ENCODE measurements around the gene CDH12. TPM values are rescaled to one million over a fixed set of nuclear protein-coding genes. Genes with fewer than 3 reads are reported as not detected.
"Not testable (repeated sequence)": the region's sequence is repeated elsewhere in the genome, so short reads cannot be mapped to it uniquely, and the experiment has no call there.

The CDH12 gene
- total RNA-seq, 2 experiments from 2014 or later, result not detected

DNA sequence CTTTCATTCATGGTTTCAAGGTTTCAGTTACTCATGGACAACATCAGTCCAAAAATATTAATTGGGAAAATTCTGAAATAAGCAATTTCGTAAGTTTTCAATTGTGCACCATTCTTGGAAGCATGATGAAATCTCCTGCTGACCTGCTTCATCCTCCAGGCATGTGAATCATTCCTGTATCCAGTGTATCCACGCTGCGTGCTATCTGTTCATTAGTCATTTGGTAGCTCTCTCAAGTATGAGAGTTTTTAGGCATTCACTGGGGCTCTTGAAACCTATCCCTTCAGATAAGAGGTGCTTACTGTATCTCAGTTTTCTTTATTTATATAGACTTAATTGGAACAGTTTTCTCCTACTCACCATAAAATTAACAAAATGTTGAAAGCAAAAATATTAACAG, 293.0 kb downstream of the CDH12 start:
- H3K27me3 Mint-ChIP-seq, result no peaks in the 10 kb centered on the region
- H3K36me3 Mint-ChIP-seq, result no peaks in the 10 kb centered on the region
- H3K9me3 Mint-ChIP-seq, result peaks cover 4% of the 10 kb centered on the region
- no peaks in the 10 kb centered on the region for H3K4me1 Mint-ChIP-seq
- POLR2A ChIA-PET, result no interaction called here
- ATAC-seq (ENCODE audit: low read depth), result no peak
- H3K27ac Mint-ChIP-seq, result no peak overlapping the region
- DNase-seq, result no peak
- no peak overlapping the region for H3K4me3 Mint-ChIP-seq

- Mint-ChIP-seq H3K4me1 (no peaks in the 10 kb centered on the region), H3K9me3 (peaks cover 4% of the 10 kb centered on the region), H3K27ac (no peak overlapping the region), H3K27me3 (no peaks in the 10 kb centered on the region), H3K36me3 (no peaks in the 10 kb centered on the region), H3K4me3 (no peak overlapping the region)
- DNase-seq, result no peak
- POLR2A ChIA-PET, result no interaction called here
- ATAC-seq (ENCODE audit: low read depth), result no peak
These were observed 295.9 kb downstream of the CDH12 start for GRCh38 chr5:22557251-22557650.

DNA sequence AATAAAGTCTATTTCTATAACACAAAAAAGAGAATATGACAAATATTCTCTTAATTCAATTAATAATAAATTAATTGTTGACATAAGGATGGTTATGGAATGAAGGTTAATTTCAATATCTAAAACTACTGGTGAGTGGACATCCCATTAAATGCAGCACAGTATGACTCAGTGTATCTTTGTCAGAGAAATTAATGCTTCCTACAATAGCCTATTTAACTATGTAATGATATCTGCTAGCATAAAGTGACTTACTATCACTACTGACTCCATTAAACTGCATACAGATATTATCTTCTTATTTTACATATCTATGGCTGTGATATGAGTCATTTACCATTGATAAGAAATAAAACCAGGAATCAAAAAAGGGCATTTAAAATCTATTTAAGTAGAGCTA, 298.7 kb downstream of the CDH12 start:
- Mint-ChIP-seq H3K9me3 (peaks cover 4% of the 10 kb centered on the region), H3K4me3 (no peak overlapping the region)

DNA sequence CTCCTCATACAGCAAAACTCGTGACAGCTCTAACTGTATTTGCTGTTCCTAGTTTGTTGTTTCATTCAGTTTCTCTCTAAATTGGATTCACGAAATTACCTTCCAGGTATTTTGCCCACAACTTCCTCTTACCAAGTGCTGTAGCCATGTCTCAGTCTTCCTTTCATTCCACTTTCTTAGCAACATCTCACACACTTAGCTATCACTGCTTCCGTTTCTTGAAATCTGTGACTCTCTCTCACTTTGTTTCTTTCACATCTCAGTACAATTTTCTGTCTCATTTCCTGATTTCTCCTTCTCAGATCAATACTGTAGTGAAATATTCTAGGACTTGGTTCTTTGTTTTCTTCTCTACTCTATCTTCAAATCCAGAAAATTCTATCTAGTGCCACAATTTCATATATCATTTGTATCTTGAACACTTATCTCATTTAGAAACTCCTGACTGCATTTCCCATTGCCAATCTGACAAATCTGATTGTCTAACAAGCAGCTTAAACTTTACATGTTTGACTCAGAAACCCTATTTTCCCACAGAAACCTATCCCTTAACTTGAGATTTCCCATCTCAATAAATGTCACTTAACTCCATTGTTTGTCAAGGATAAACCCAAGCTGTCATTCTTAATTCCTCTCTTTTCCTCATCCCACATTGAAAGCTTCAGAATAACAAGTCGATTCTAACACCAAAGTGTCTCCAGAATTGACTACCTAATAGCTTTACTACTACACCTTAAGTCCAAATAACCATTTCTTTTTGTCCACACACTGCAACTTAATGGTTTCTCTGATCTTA, 303.1 kb downstream of the CDH12 start:
- no peak for DNase-seq
- Mint-ChIP-seq H3K4me3 (no peak overlapping the region), H3K9me3 (peaks cover 2% of the 10 kb centered on the region), H3K36me3 (no peaks in the 10 kb centered on the region), H3K27ac (no peak overlapping the region), H3K27me3 (no peaks in the 10 kb centered on the region), H3K4me1 (no peaks in the 10 kb centered on the region)
- POLR2A ChIA-PET, result no interaction called here
- no peak for ATAC-seq (ENCODE audit: low read depth)

More for the DNA sequence above, 298.7 kb downstream of the CDH12 start:
- ATAC-seq (ENCODE audit: low read depth), result no peak
- POLR2A ChIA-PET, result no interaction called here
- no peak for DNase-seq
- no peaks in the 10 kb centered on the region for H3K27me3 Mint-ChIP-seq
- no peak overlapping the region for H3K27ac Mint-ChIP-seq
- H3K36me3 Mint-ChIP-seq, result no peaks in the 10 kb centered on the region
- no peaks in the 10 kb centered on the region for H3K4me1 Mint-ChIP-seq

DNA sequence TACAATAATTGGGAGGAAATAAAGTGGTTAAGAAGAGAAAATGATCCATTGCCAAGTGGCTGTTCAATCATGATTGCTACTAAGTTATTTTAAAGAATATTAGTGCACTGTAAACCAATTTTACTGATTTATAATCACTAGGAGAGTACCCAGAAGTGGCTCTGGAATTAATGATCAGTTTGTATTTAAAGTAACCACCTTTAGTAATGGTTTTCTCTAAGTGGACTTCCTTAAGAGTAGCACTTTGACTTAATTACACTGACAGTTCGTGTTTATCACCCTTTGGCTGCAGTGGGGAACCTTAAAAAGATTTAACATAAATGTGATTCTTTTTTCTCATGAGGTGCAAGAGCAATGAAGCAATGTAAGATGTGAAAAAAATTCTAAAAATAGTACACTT, 310.8 kb downstream of the CDH12 start:
- Mint-ChIP-seq H3K27ac (no peak overlapping the region), H3K9me3 (peaks cover 3% of the 10 kb centered on the region), H3K36me3 (no peaks in the 10 kb centered on the region), H3K27me3 (no peaks in the 10 kb centered on the region), H3K4me1 (no peaks in the 10 kb centered on the region), H3K4me3 (no peak overlapping the region)
- no peak for DNase-seq
- ATAC-seq (ENCODE audit: low read depth), result no peak
- POLR2A ChIA-PET, result no interaction called here

- DNase-seq, result no peak
- Mint-ChIP-seq H3K27ac (no peak overlapping the region), H3K4me1 (no peaks in the 10 kb centered on the region), H3K4me3 (no peak overlapping the region), H3K36me3 (no peaks in the 10 kb centered on the region), H3K27me3 (no peaks in the 10 kb centered on the region), H3K9me3 (peaks cover 4% of the 10 kb centered on the region)
- no peak for ATAC-seq (ENCODE audit: low read depth)
- POLR2A ChIA-PET, result no interaction called here
These were observed 312.1 kb downstream of the CDH12 start for GRCh38 chr5:22541037-22541436.

- H3K9me3 Mint-ChIP-seq, result peaks cover 4% of the 10 kb centered on the region
- H3K36me3 Mint-ChIP-seq, result no peaks in the 10 kb centered on the region
- H3K27me3 Mint-ChIP-seq, result no peaks in the 10 kb centered on the region
- DNase-seq, result no peak
- POLR2A ChIA-PET, result no interaction called here
- H3K4me1 Mint-ChIP-seq, result no peaks in the 10 kb centered on the region
- no peak for ATAC-seq (ENCODE audit: low read depth)
- no peak overlapping the region for H3K4me3 Mint-ChIP-seq
- no peak overlapping the region for H3K27ac Mint-ChIP-seq
These were observed 313.4 kb downstream of the CDH12 start for GRCh38 chr5:22539762-22540161.

DNA sequence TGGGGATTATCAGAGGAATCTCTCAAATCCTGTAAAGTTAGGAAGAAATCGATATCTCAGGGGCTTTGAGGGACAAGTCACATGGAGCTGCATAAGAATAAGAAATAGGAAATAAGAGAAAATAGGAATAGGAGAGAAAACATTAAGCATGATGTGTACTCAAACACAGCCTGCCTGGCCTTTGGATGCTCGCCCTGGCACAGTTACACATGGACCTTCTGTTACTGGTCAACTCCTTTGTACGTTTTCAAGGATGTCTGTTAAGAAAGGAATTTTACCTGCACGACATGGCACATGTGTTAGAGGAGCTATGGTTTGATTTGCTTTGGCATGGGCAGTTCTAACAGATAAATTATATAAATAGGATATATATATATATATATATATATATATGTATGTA, 321.2 kb downstream of the CDH12 start:
- ATAC-seq (ENCODE audit: low read depth), result no peak

GRCh38 chr5:22521521-22521920, 331.6 kb downstream of the CDH12 start:
- Mint-ChIP-seq H3K9me3 (peaks cover 5% of the 10 kb centered on the region), H3K27me3 (no peaks in the 10 kb centered on the region), H3K27ac (no peak overlapping the region), H3K4me1 (no peaks in the 10 kb centered on the region), H3K36me3 (no peaks in the 10 kb centered on the region), H3K4me3 (no peak overlapping the region)
- no peak for ATAC-seq (ENCODE audit: low read depth)
- POLR2A ChIA-PET, result no interaction called here
- no peak for DNase-seq

More for the DNA sequence above, 321.2 kb downstream of the CDH12 start:
- peaks cover 5% of the 10 kb centered on the region for H3K9me3 Mint-ChIP-seq
- H3K36me3 Mint-ChIP-seq, result no peaks in the 10 kb centered on the region
- H3K4me3 Mint-ChIP-seq, result no peak overlapping the region
- POLR2A ChIA-PET, result no interaction called here
- H3K27me3 Mint-ChIP-seq, result no peaks in the 10 kb centered on the region
- DNase-seq, result no peak
- H3K4me1 Mint-ChIP-seq, result no peaks in the 10 kb centered on the region
- no peak overlapping the region for H3K27ac Mint-ChIP-seq

DNA sequence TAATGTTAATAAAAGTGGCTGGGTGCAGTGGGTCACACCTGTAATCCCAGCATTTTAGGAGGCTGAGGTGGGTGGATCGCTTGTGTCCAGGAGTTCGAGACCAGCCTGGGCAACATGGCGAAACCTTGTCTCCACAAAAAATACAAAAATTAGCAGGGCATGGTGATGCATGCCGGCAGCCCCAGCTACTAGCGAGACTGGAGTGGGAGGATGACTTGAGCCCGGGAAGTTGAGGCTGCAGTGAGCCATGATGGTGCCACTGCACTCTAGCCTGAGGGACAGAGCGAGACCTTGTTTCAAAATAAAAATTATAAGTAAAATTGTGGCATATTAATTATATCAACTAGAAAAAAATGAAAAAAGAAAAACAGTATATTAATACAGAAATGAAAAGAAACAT, 336.6 kb downstream of the CDH12 start:
- H3K4me1 Mint-ChIP-seq; ATAC-seq (ENCODE audit: low read depth); H3K9me3 Mint-ChIP-seq; H3K27ac Mint-ChIP-seq; H3K27me3 Mint-ChIP-seq; POLR2A ChIA-PET; DNase-seq; H3K4me3 Mint-ChIP-seq; H3K36me3 Mint-ChIP-seq: not testable (repeated sequence)

DNA sequence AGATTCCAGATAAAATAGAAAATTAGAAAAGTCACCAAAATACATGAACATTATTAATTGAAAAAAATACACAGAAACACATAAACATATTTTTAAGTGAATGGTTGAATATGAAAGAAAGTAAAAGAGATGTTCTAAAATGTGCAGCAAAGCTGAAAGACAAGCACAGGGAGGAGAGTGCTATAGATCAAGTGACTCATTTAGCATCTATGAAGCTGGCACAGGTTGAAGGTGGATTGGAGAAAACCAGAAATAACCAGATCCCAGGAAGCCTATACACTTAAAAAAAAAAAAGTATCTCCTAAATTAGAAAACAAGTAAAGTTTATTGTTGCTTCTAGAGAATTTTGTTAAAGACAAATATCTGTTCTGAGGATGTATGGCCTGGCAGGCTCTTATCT, 338.9 kb downstream of the CDH12 start:
- POLR2A ChIA-PET, result no interaction called here
- DNase-seq, result no peak
- H3K27ac Mint-ChIP-seq, result no peak overlapping the region
- no peaks in the 10 kb centered on the region for H3K36me3 Mint-ChIP-seq
- H3K9me3 Mint-ChIP-seq, result peaks cover 3% of the 10 kb centered on the region
- H3K4me1 Mint-ChIP-seq, result no peaks in the 10 kb centered on the region
- H3K4me3 Mint-ChIP-seq, result no peak overlapping the region
- ATAC-seq (ENCODE audit: low read depth), result no peak
- H3K27me3 Mint-ChIP-seq, result no peaks in the 10 kb centered on the region

- Mint-ChIP-seq H3K27me3 (no peaks in the 10 kb centered on the region), H3K4me1 (no peaks in the 10 kb centered on the region), H3K4me3 (no peak overlapping the region), H3K9me3 (peaks cover 6% of the 10 kb centered on the region), H3K27ac (no peak overlapping the region), H3K36me3 (no peaks in the 10 kb centered on the region)
- POLR2A ChIA-PET, result no interaction called here
- DNase-seq (no peak), ATAC-seq (ENCODE audit: low read depth) (no peak)
These were observed 347.3 kb downstream of the CDH12 start for GRCh38 chr5:22505891-22506290.

GRCh38 chr5:22504411-22504810, 348.7 kb downstream of the CDH12 start:
- POLR2A ChIA-PET, result no interaction called here
- Mint-ChIP-seq H3K36me3 (no peaks in the 10 kb centered on the region), H3K9me3 (peaks cover 6% of the 10 kb centered on the region), H3K4me3 (no peak overlapping the region), H3K27ac (no peak overlapping the region), H3K27me3 (no peaks in the 10 kb centered on the region), H3K4me1 (no peaks in the 10 kb centered on the region)
- DNase-seq (no peak), ATAC-seq (ENCODE audit: low read depth) (no peak)

GRCh38 chr5:22500556-22500955, 352.6 kb downstream of the CDH12 start:
- ATAC-seq (ENCODE audit: low read depth) (no peak), DNase-seq (no peak)
- Mint-ChIP-seq H3K27ac (no peak overlapping the region), H3K9me3 (peaks cover 4% of the 10 kb centered on the region), H3K27me3 (no peaks in the 10 kb centered on the region), H3K36me3 (no peaks in the 10 kb centered on the region), H3K4me3 (no peak overlapping the region), H3K4me1 (no peaks in the 10 kb centered on the region)
- POLR2A ChIA-PET, result no interaction called here

- DNase-seq (no peak), ATAC-seq (ENCODE audit: low read depth) (no peak)
- no peaks in the 10 kb centered on the region for H3K4me1 Mint-ChIP-seq
- peaks cover 9% of the 10 kb centered on the region for H3K9me3 Mint-ChIP-seq
- POLR2A ChIA-PET, result no interaction called here
- H3K27ac Mint-ChIP-seq, result no peak overlapping the region
- H3K4me3 Mint-ChIP-seq, result no peak overlapping the region
- H3K36me3 Mint-ChIP-seq, result no peaks in the 10 kb centered on the region
- no peaks in the 10 kb centered on the region for H3K27me3 Mint-ChIP-seq
These were observed 356.5 kb downstream of the CDH12 start for GRCh38 chr5:22496666-22497065.
